Thymus (tissue), 11 donors: ENCODE results near the gene CAPN11. TPM values are rescaled to one million over a fixed set of nuclear protein-coding genes. Genes with fewer than 3 reads are reported as not detected.
A peak's percentile ranks its signal among the peaks of the same experiment; 100 is the strongest.

ENCODE experiments used
- DNase-seq, 9 donors: peaks; one replicate each; pipeline ENCODE4 v3.0.0-alpha.2; 2013; ENCODE audit warnings: low spot score in 9 of 9, low read depth in 6 of 9, missing footprints in 1 of 9
- H3K27ac ChIP-seq, 2 donors: one replicate each; pipeline ENCODE4 v1.5.1; 2013; ENCODE audit warnings: control low read depth in 1 of 2, low read depth in 1 of 2, low read length in 1 of 2, mild to moderate bottlenecking in 1 of 2, moderate library complexity in 1 of 2
- H3K27me3 ChIP-seq, 2 donors: one replicate each; pipeline ENCODE4 v1.5.1; 2013; ENCODE audit warnings: low read length in 1 of 2; ENCODE audit not compliant: control insufficient read depth in 2 of 2, insufficient read depth in 1 of 2
- H3K36me3 ChIP-seq, 2 donors: one replicate each; pipeline ENCODE4 v1.5.1; 2013; ENCODE audit warnings: low read length in 1 of 2, mild to moderate bottlenecking in 1 of 2, moderate library complexity in 1 of 2; ENCODE audit not compliant: control insufficient read depth in 2 of 2, insufficient read depth in 2 of 2
- H3K4me1 ChIP-seq, 2 donors: one replicate each; pipeline ENCODE4 v1.5.1; 2013; ENCODE audit warnings: low read length in 2 of 2; ENCODE audit not compliant: control insufficient read depth in 2 of 2, insufficient read depth in 2 of 2
- H3K4me3 ChIP-seq, 2 donors: one replicate each; pipeline ENCODE4 v1.5.1; 2013; ENCODE audit warnings: low read length in 2 of 2, control low read depth in 1 of 2, mild to moderate bottlenecking in 1 of 2
- H3K9me3 ChIP-seq, 2 donors: one replicate each; pipeline ENCODE4 v1.5.1; 2013; ENCODE audit warnings: low read length in 1 of 2, mild to moderate bottlenecking in 1 of 2; ENCODE audit not compliant: control insufficient read depth in 2 of 2, insufficient read depth in 1 of 2
- WGBS: extraction: QIAGEN DNeasy Blood & Tissue Kit; methylation state at CpG from one replicate; pipeline ENCODE4 v1.1.7; 2013; 5-methylcytosine and 5-hydroxymethylcytosine counted together
- polyA plus RNA-seq: library from polyadenylated mRNA; stranded (reverse); fragments of 200-250 nt; gene quantifications from one replicate; pipeline ENCODE4 v1.2.3, GENCODE V29; 2013
- total RNA-seq: library from RNA; stranded (reverse); fragments of 120-200 nt; gene quantifications from one replicate; pipeline ENCODE4 v1.2.4, GENCODE V29; 2013
- donor health status: healthy.

CAPN11 gene
- total and polyA plus RNA-seq, 2 donors: 1.0 to 3.5 TPM

- H3K27ac ChIP-seq: no peak overlapping the region
- H3K36me3 ChIP-seq: peaks cover 30 to 53% of the 10 kb centered on the region in 2 donors
- H3K4me3 ChIP-seq: no peak overlapping the region
- peaks cover 13 to 30% of the 10 kb centered on the region in 2 donors for H3K4me1 ChIP-seq
- WGBS: 95% methylated on average over 7 of the region's 7 CpGs
- no peak for DNase-seq
- no peaks in the 10 kb centered on the region for H3K9me3 ChIP-seq
- H3K27me3 ChIP-seq: no peaks in the 10 kb centered on the region
These were observed 9.1 kb upstream of the CAPN11 start for GRCh38 chr6:44149369-44150012.

- WGBS: 95% methylated on average over 3 of the region's 3 CpGs
- DNase-seq: no peak
- Histone ChIP-seq H3K27ac (no peak overlapping the region), H3K4me1 (peaks cover 19 to 40% of the 10 kb centered on the region in 2 donors), H3K27me3 (no peaks in the 10 kb centered on the region), H3K9me3 (peaks cover 0 to under 1% of the 10 kb centered on the region in 2 donors), H3K4me3 (no peak overlapping the region), H3K36me3 (peaks cover 30 to 53% of the 10 kb centered on the region in 2 donors)
These were observed 8.2 kb upstream of the CAPN11 start for GRCh38 chr6:44150317-44150917.

- Histone ChIP-seq H3K27ac (no peak overlapping the region), H3K4me3 (no peak overlapping the region), H3K27me3 (no peaks in the 10 kb centered on the region), H3K4me1 (peaks cover 22 to 49% of the 10 kb centered on the region in 2 donors), H3K9me3 (peaks cover 0 to 9% of the 10 kb centered on the region in 2 donors), H3K36me3 (peaks cover 30 to 50% of the 10 kb centered on the region in 2 donors)
- WGBS: 24% methylated on average over 31 of the region's 31 CpGs
- DNase-seq: peak in 4 of 9 donors; percentile 55 to 80 (median 74)
These were observed 7.1 kb upstream of the CAPN11 start for GRCh38 chr6:44151348-44152108.

GRCh38 chr6:44152109-44152461, 6.5 kb upstream of the CAPN11 start:
- H3K9me3 ChIP-seq: peaks cover 0 to 11% of the 10 kb centered on the region in 2 donors
- peaks cover 26 to 55% of the 10 kb centered on the region in 2 donors for H3K4me1 ChIP-seq
- H3K27me3 ChIP-seq: no peaks in the 10 kb centered on the region
- H3K27ac ChIP-seq: no peak overlapping the region
- WGBS: 56% methylated on average over 8 of the region's 8 CpGs
- no peak for DNase-seq
- peaks cover 30 to 45% of the 10 kb centered on the region in 2 donors for H3K36me3 ChIP-seq
- H3K4me3 ChIP-seq: no peak overlapping the region

GRCh38 chr6:44152533-44152932, 6.1 kb upstream of the CAPN11 start:
- DNase-seq: no peak
- Histone ChIP-seq H3K36me3 (peaks cover 25 to 43% of the 10 kb centered on the region in 2 donors), H3K27me3 (no peaks in the 10 kb centered on the region), H3K4me1 (peaks cover 26 to 56% of the 10 kb centered on the region in 2 donors), H3K9me3 (peaks cover 0 to 11% of the 10 kb centered on the region in 2 donors), H3K27ac (no peak overlapping the region), H3K4me3 (no peak overlapping the region)
- 96% methylated on average over 19 of the region's 19 CpGs for WGBS

GRCh38 chr6:44154067-44154466, 4.6 kb upstream of the CAPN11 start:
- Histone ChIP-seq H3K4me1 (peaks cover 28 to 69% of the 10 kb centered on the region in 2 donors), H3K36me3 (peaks cover 11 to 30% of the 10 kb centered on the region in 2 donors), H3K4me3 (no peak overlapping the region), H3K9me3 (peaks cover 0 to 11% of the 10 kb centered on the region in 2 donors), H3K27ac (no peak overlapping the region), H3K27me3 (no peaks in the 10 kb centered on the region)
- DNase-seq: no peak
- 97% methylated on average over 12 of the region's 12 CpGs for WGBS

GRCh38 chr6:44156494-44157151, 2.0 kb upstream of the CAPN11 start:
- H3K36me3 ChIP-seq: peaks cover 11 to 16% of the 10 kb centered on the region in 2 donors
- no peak for DNase-seq
- H3K4me1 ChIP-seq: peaks cover 29 to 78% of the 10 kb centered on the region in 2 donors
- WGBS: 99% methylated on average over 9 of the region's 9 CpGs
- no peak overlapping the region for H3K4me3 ChIP-seq
- H3K27ac ChIP-seq: peak overlapping the region in 1 of 2 donors; percentile 81
- H3K27me3 ChIP-seq: no peaks in the 10 kb centered on the region
- peaks cover 0 to 11% of the 10 kb centered on the region in 2 donors for H3K9me3 ChIP-seq

GRCh38 chr6:44157152-44157521, 1.5 kb upstream of the CAPN11 start:
- DNase-seq: no peak
- no peak overlapping the region for H3K4me3 ChIP-seq
- peaks cover 26 to 78% of the 10 kb centered on the region in 2 donors for H3K4me1 ChIP-seq
- peaks cover 0 to 11% of the 10 kb centered on the region in 2 donors for H3K9me3 ChIP-seq
- 91% methylated on average over 11 of the region's 11 CpGs for WGBS
- no peak overlapping the region for H3K27ac ChIP-seq
- no peaks in the 10 kb centered on the region for H3K27me3 ChIP-seq
- peaks cover 11 to 16% of the 10 kb centered on the region in 2 donors for H3K36me3 ChIP-seq
